Skeletal muscle tissue (tissue), 4 donors: ENCODE results near the gene DSE. TPM values are rescaled to one million over a fixed set of nuclear protein-coding genes. Genes with fewer than 3 reads are reported as not detected.

ENCODE experiments used
- H3K27ac ChIP-seq: one replicate; pipeline ENCODE4 v1.7.0; 2013; ENCODE audit warnings: mild to moderate bottlenecking, low read depth, low read length, inconsistent platforms
- H3K27me3 ChIP-seq, 3 donors: one replicate each; pipeline ENCODE4 v1.7.0; 2013; ENCODE audit warnings: low read length in 3 of 3; ENCODE audit not compliant: control insufficient read depth in 3 of 3, insufficient read depth in 3 of 3
- H3K36me3 ChIP-seq, 3 donors: one replicate each; pipeline ENCODE4 v1.7.0; 2013; ENCODE audit warnings: low read length in 3 of 3; ENCODE audit not compliant: control insufficient read depth in 3 of 3, insufficient read depth in 3 of 3
- H3K4me1 ChIP-seq, 3 donors: one replicate each; pipeline ENCODE4 v1.7.0; 2013; ENCODE audit warnings: low read length in 3 of 3, mild to moderate bottlenecking in 3 of 3; ENCODE audit not compliant: control insufficient read depth in 3 of 3, insufficient read depth in 3 of 3
- H3K4me3 ChIP-seq, 3 donors: one replicate each; pipeline ENCODE4 v1.7.0; 2013; ENCODE audit warnings: low read length in 3 of 3
- H3K9ac ChIP-seq, 3 donors: one replicate each; pipeline ENCODE4 v1.7.0; 2013; ENCODE audit warnings: low read length in 3 of 3, mild to moderate bottlenecking in 3 of 3, moderate library complexity in 2 of 3, low read depth in 1 of 3
- H3K9me3 ChIP-seq, 3 donors: one replicate each; pipeline ENCODE4 v1.7.0; 2013; ENCODE audit warnings: low read length in 3 of 3; ENCODE audit not compliant: control insufficient read depth in 3 of 3
- total RNA-seq: library from RNA; depleted of rRNA; stranded (reverse); fragments of >200 nt; gene quantifications from one replicate; pipeline ENCODE4 v1.2.3, GENCODE V29; 2014
- donor health status: Osteomylitis.

The DSE gene
- total RNA-seq, 1 donor from 2014 or later: 26.1 TPM

DNA sequence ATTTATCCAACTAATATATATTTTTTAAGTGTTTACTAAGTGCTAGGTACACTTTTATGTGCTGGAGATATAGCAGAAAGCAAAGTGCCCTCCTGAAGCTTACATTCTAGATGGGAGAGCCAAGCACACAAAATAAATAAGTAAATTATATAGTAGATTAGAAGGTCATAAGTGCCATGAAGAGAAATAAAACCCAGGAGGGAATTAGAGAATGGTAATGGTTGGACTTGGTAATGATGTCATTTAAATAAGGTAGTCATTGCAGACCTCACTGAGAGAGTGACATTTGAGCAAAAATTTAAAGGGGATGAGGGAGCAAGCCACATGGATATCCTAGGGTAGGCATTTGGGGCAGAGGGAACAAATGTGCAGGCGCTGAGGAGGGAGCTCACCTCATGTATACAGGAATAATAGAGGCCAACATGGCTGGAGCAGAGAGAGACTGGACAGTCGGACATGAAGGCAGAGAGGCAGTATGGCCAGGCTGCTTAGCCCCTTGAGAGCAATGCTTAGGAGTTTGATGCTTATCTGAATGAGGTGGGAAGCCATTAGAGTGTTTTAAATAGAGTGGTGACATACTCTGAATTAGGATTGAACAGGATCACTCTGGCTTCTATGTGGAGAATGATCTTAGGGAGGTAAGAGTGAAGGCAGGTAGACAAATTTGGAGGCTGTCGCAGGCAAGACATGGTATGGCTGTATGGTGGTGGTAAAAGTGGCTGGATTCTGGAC lies 14.1 kb downstream of the DSE start:
- Histone ChIP-seq H3K9me3 (no peaks in the 10 kb centered on the region), H3K4me1 (peaks cover 0 to 13% (median 9%) of the 10 kb centered on the region in 3 donors), H3K27me3 (no peaks in the 10 kb centered on the region), H3K4me3 (no peak overlapping the region), H3K27ac (no peak overlapping the region), H3K9ac (no peak overlapping the region), H3K36me3 (no peaks in the 10 kb centered on the region)

DNA sequence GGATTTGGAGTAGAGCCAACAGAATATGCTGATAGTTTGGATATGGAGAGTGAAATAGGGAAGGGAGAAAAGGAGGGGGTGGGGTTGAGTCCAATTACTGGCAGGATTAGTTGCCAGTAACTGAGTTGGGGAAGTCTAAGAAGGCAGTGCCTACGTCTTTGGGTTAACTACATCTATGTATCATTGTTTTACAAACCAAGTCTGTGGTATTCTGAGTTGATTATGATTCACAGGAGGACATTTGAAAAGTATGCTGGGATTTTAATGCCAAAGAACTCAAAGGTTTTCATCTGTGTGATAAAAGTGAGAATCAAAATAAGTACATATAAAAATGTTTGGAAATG lies 14.7 kb downstream of the DSE start:
- Histone ChIP-seq H3K27me3 (no peaks in the 10 kb centered on the region), H3K9me3 (no peaks in the 10 kb centered on the region), H3K9ac (no peak overlapping the region), H3K4me1 (peaks cover 0 to 13% (median 9%) of the 10 kb centered on the region in 3 donors), H3K27ac (no peak overlapping the region), H3K4me3 (no peak overlapping the region), H3K36me3 (no peaks in the 10 kb centered on the region)

DNA sequence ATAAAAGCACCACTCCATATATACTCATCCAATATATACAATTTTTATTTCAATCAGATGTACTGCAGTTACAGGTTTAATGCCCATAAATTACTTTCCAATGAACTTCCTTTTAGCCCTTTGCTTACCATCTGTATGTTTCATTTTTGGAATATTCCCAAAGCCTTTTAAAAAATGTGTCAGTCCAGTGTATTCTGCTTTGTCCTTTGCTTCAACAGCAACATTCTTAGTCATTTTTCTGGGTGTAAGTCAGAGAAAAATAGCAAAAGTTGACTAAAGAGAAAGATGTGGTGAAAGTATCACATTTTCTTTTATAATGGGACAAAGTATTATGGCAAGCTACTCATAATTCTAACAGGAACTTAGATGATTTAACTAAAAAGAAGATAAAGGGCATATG lies 15.2 kb downstream of the DSE start:
- Histone ChIP-seq H3K27me3 (no peaks in the 10 kb centered on the region), H3K36me3 (no peaks in the 10 kb centered on the region), H3K4me3 (no peak overlapping the region), H3K4me1 (peaks cover 0 to 13% (median 13%) of the 10 kb centered on the region in 3 donors), H3K9me3 (no peaks in the 10 kb centered on the region), H3K27ac (peak overlapping the region; percentile 25), H3K9ac (no peak overlapping the region)

DNA sequence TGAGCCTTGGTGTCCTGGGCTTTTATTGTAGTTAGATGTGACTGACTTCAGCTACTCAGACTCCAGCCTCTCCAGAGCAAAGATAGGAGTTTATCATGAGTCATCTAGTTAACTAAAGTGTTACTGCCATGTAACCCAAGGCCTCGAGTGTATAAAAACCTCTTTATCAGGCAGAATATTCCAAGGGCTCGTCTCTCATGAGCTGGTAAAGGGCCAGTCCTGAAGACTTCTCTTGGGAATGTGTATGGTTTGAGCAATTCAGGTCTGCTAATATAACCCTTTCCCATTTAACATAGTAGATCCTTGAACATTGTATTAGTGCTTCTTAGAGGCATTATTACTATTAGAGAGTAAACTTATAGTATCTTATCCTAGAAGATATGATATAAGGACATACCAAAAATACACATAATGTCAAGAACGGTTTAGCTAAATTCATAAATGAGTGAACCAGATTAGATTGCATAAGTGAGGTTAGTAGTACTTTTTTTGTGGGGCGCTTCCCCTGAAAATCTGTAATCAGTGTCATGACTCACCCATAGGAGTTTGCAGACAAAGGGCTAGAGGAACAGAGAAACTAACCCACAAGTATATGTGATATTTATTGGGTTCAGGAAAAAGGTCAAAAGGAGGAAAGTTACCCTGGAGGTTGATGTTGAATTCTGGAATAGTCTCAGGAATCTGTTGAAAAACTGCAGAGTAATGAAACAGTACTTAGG lies 16.0 kb downstream of the DSE start:
- no peaks in the 10 kb centered on the region for H3K27me3 ChIP-seq
- no peak overlapping the region for H3K4me3 ChIP-seq
- peak overlapping the region; percentile 25 for H3K27ac ChIP-seq
- peaks cover 0 to 16% (median 13%) of the 10 kb centered on the region in 3 donors for H3K4me1 ChIP-seq
- H3K36me3 ChIP-seq: no peaks in the 10 kb centered on the region
- no peaks in the 10 kb centered on the region for H3K9me3 ChIP-seq
- no peak overlapping the region for H3K9ac ChIP-seq

DNA sequence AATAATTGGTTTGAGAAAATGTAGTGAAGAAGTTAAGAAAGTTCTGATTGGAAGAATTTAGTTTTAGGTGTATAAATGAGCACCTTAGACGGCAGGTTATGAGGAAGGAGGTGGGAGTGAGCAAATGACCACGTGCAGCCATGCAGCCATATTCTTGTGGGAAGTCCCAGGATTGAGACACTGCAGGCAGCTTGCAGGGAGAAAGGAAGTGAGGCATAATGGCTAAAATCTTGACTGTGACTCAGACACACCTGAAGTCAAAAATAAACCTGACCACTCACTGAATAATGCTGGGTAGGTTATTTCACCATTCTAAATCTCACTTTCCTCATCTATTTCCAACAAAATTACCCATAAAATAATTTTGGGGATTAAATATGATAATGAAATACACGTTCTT lies 16.6 kb downstream of the DSE start:
- no peak overlapping the region for H3K9ac ChIP-seq

DNA sequence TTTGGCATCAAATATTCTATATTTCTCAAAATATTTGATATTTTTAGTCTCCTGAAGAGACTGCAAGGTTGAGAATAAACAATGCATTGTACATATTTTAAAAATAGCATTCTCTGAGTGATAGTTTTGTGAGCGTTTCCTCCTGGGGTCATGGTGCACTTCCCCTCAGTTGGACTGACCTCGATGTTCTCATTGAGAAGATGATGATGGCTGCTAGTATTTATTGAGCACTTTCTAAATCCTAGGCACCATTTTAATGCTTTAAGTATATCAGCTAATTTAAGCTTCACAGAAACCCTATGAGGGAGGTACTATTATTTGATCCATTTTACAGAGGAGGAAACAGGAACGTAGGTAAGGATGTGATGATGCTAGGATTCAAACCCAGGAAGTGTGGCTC lies 18.2 kb downstream of the DSE start:
- Histone ChIP-seq H3K4me1 (peaks cover 0 to 16% (median 13%) of the 10 kb centered on the region in 3 donors), H3K27me3 (no peaks in the 10 kb centered on the region), H3K27ac (no peak overlapping the region), H3K9ac (no peak overlapping the region), H3K36me3 (no peaks in the 10 kb centered on the region), H3K4me3 (no peak overlapping the region), H3K9me3 (no peaks in the 10 kb centered on the region)

More for the DNA sequence above, 16.6 kb downstream of the DSE start:
- Histone ChIP-seq H3K27me3 (no peaks in the 10 kb centered on the region), H3K36me3 (no peaks in the 10 kb centered on the region), H3K4me1 (peaks cover 0 to 16% (median 13%) of the 10 kb centered on the region in 3 donors), H3K9me3 (no peaks in the 10 kb centered on the region), H3K4me3 (no peak overlapping the region), H3K27ac (no peak overlapping the region)

DNA sequence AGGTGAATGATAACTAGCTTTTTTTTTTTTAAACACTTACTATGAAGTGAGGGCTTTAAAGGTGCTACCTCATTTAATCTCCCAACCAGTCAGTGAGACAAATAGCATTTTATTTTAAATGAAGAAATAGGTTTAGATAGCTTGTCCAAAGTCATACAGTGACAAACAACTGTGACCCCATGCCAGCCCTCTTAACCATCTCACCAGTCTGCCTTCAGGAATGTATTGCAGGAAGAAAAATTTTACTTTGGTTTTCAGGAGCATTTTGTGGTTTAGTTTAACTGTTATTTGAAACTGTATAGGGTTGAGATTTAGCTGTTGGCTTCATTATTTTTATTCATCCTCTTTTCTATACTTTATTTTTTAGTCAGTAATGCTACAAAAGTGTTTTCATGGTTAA lies 18.6 kb downstream of the DSE start:
- Histone ChIP-seq H3K9ac (no peak overlapping the region), H3K9me3 (no peaks in the 10 kb centered on the region), H3K36me3 (no peaks in the 10 kb centered on the region), H3K27me3 (no peaks in the 10 kb centered on the region), H3K4me1 (peaks cover 0 to 16% (median 13%) of the 10 kb centered on the region in 3 donors), H3K27ac (no peak overlapping the region), H3K4me3 (no peak overlapping the region)

DNA sequence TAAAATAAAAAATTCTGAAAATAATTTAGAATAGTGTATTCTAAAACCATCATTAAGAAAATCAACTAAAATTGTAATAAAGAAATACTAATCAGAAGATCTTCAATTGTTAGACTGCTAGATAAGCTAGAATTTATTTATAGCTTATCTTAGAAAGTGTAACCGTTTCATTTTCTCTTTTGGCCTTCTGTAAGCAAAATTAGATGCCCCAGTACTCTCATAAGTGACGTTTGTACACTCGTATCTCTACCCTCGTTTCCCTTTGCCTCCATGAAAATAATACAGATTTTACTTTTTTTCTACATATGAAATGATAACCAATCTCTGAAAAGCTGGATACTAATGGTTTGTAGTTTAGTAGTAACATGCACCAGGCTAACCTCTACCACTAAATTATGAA lies 19.8 kb downstream of the DSE start:
- no peaks in the 10 kb centered on the region for H3K9me3 ChIP-seq
- no peak overlapping the region for H3K27ac ChIP-seq
- peaks cover 0 to 16% (median 7%) of the 10 kb centered on the region in 3 donors for H3K4me1 ChIP-seq
- H3K27me3 ChIP-seq: no peaks in the 10 kb centered on the region
- peak overlapping the region in 1 of 3 donors; percentile 1 for H3K9ac ChIP-seq
- H3K36me3 ChIP-seq: no peaks in the 10 kb centered on the region
- no peak overlapping the region for H3K4me3 ChIP-seq

DNA sequence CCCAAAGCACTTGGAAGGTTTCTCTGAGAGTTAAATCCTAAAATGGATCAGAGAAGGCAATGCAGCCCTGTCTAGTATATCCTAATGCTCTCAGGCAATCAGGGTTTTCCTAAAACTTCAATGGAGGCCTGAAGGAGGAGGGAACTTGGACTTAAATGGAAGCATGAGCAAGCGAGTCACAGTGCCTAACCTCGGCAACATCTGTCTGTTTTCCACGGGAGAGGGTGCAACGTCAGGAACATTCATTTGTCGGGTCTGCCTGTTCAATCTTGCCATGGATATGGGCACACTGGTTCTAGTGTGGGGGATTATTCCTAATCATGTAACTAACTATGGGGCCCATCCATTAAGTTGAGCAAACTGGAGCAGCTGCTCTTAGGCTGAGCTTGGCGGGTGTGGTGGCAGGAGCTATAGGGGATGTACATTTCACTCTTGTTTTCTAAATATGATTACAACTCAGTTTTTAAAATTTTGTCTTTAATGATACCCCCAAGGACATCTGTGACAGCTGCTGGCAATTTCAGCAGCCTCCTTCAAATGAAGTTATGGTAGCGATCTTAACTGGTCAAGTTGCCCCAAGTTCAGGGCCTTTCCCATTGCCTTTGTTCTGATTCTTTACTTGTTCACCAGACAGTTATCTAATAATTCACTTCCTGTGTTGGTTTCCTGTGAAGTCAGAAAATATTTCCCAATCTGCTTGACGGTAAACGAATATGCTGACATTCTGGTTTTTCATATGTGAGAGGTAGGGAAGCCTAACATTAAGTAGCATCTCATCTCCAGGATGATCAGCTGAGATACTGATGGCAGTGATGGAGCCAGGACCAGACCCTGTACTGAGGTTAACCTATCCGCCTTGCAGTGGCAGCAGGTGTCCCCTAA lies 21.6 kb downstream of the DSE start:
- H3K36me3 ChIP-seq: no peaks in the 10 kb centered on the region
- H3K9me3 ChIP-seq: no peaks in the 10 kb centered on the region
- peaks cover 0 to 11% (median 0%) of the 10 kb centered on the region in 3 donors for H3K4me1 ChIP-seq
- H3K9ac ChIP-seq: no peak overlapping the region
- H3K4me3 ChIP-seq: no peak overlapping the region
- H3K27me3 ChIP-seq: no peaks in the 10 kb centered on the region
- H3K27ac ChIP-seq: no peak overlapping the region
